ENCODE measurements around the gene S100Z. TPM values are rescaled to one million over a fixed set of nuclear protein-coding genes. Genes with fewer than 3 reads are reported as not detected.

S100Z gene
- total and polyA plus RNA-seq, 2 of the 8 experiments (the other 6 are each of a cell fraction or from before 2014, with no cell fraction given), result 0.30 TPM; not detected in 1

- H3K79me2 ChIP-seq (ENCODE audit: control insufficient read depth in 1 of 2, insufficient read depth in 2 of 2, low read length in 2 of 2), result no peaks in the 10 kb centered on the region
- no peak overlapping the region for H2AK5ac ChIP-seq (ENCODE audit: low read depth, low read length)
- no peak overlapping the region for H2BK5ac ChIP-seq (ENCODE audit: low read depth, low read length)
- H4K91ac ChIP-seq (replicated peaks; ENCODE audit: insufficient read length, low read length), result no peak overlapping the region
- no peak overlapping the region for H3K18ac ChIP-seq (ENCODE audit: extremely low read depth, low read length)
- H2BK15ac ChIP-seq (ENCODE audit: low read length), result no peak overlapping the region
- FAIRE-seq, result no peak
- no peaks in the 10 kb centered on the region for H3K36me3 ChIP-seq (ENCODE audit: control insufficient read depth in 2 of 4, insufficient read depth in 4 of 4, low read length in 3 of 4)
- H2BK20ac ChIP-seq (ENCODE audit: low read length), result no peak overlapping the region
- H4K8ac ChIP-seq (ENCODE audit: extremely low read depth, insufficient read depth, low read length), result no peak overlapping the region
- ChIA-PET CTCF (ENCODE audit: partially characterized antibody) (interaction anchor here (0.9 kb wide), 1 partner anchor 13 kb away, joined by 3 read pairs; no protein-coding TSS in a partner anchor), POLR2A (ENCODE audit: partially characterized antibody) (no interaction called here)
- 0 out of 7 replicates have a peak, but pooled peaks cover 0 to 4% (median 0%) of the 10 kb centered on the region in 4 experiments for H3K4me1 ChIP-seq (replicated peaks in 1 of 4; ENCODE audit: control insufficient read depth in 3 of 4, insufficient read depth in 4 of 4, low read length in 3 of 4)
- no peak for DNase-seq (ENCODE audit: low read depth in 1 of 2, low spot score in 2 of 2)
- H3K27me3 ChIP-seq (replicated peaks in 1 of 4; ENCODE audit: control insufficient read depth in 3 of 4, extremely low read depth in 1 of 4, insufficient read depth in 3 of 4, low read length in 3 of 4), result no peaks in the 10 kb centered on the region
- 90% methylated on average over 4 of the region's 4 CpGs; no CpG with 5 or more reads in 1 of the 2 experiments for WGBS, 2 experiments (ENCODE audit: extremely low coverage in 1 of 2, insufficient coverage in 1 of 2, insufficient read length in 1 of 2, insufficient replicate concordance in 2 of 2, low coverage in 1 of 2, low lambda C conversion rate in 2 of 2, missing lambda C conversion rate in 1 of 2)
- H3K23me2 ChIP-seq (ENCODE audit: low read depth, low read length), result no peaks in the 10 kb centered on the region
- no peaks in the 10 kb centered on the region for H3K79me1 ChIP-seq (ENCODE audit: low read depth, low read length)
- no peak overlapping the region for H2AFZ ChIP-seq (ENCODE audit: low read length)
- H3K4me2 ChIP-seq (ENCODE audit: insufficient read depth in 1 of 2, low read depth in 2 of 2, low read length in 2 of 2), result no peak overlapping the region
- no peak overlapping the region for H3K56ac ChIP-seq (replicated peaks; ENCODE audit: insufficient read length, low read depth, low read length)
- no peak overlapping the region for H3K14ac ChIP-seq (ENCODE audit: insufficient read length)
- H3K4ac ChIP-seq (replicated peaks; ENCODE audit: insufficient read length, low read depth, low read length), result no peak overlapping the region
- TF ChIP-seq MAFK (IDR thresholded peaks at IDR 0.05; ENCODE audit: low read depth, low read length) (no peak), NRF1 (IDR thresholded peaks at IDR 0.05; ENCODE audit: low read depth, low read length) (no peak)
- no peak overlapping the region for H3K9ac ChIP-seq (replicated peaks in 1 of 4; ENCODE audit: extremely low read depth in 1 of 4, low read depth in 3 of 4, low read length in 3 of 4)
- H4K5ac ChIP-seq (ENCODE audit: insufficient read length, low read depth, low read length), result no peak overlapping the region
- H3K27ac ChIP-seq (ENCODE audit: low read depth, low read length), result no peak overlapping the region
- no peak overlapping the region for H2BK12ac ChIP-seq (ENCODE audit: low read depth, low read length)
- H2BK120ac ChIP-seq (replicated peaks; ENCODE audit: low read depth, low read length), result no peak overlapping the region
- H4K20me1 ChIP-seq (replicated peaks in 1 of 2; ENCODE audit: control insufficient read depth in 1 of 2, insufficient read depth in 2 of 2, low read length in 2 of 2), result no peaks in the 10 kb centered on the region
- no peaks in the 10 kb centered on the region for H3K9me3 ChIP-seq (ENCODE audit: insufficient read depth in 2 of 2, low read depth in 1 of 2, low read length in 1 of 2)
- H3K23ac ChIP-seq (ENCODE audit: insufficient read length), result no peak overlapping the region
- H3K4me3 ChIP-seq (ENCODE audit: extremely low read depth in 1 of 4, insufficient read depth in 2 of 4, low read depth in 3 of 4, low read length in 4 of 4), result no peak overlapping the region
Measured at GRCh38 chr5:76930083-76930482, 80.3 kb downstream of the S100Z start.
